ENCODE data around the gene NHEJ1.
"Not testable (repeated sequence)": the region's sequence is repeated elsewhere in the genome, so short reads cannot be mapped to it uniquely, and the experiment has no call there.

Gene NHEJ1

GRCh38 chr2:219160186-219161017, at the start of gene NHEJ1:
TSS of gene NHEJ1 (minus strand) at chr2:219160815. CDS start at chr2:219158362, 2,453 bp downstream.
- peak; percentile 87 for DNase-seq (ENCODE audit: low spot score)

GRCh38 chr2:219209236-219210195, 48.9 kb upstream of the NHEJ1 start:
- DNase-seq (ENCODE audit: low spot score) = no peak

- no peak for DNase-seq (ENCODE audit: low spot score)
These were observed 47.5 kb upstream of the NHEJ1 start for GRCh38 chr2:219207884-219208740.

GRCh38 chr2:219207134-219207883, 46.7 kb upstream of the NHEJ1 start:
- DNase-seq (ENCODE audit: low spot score) = no peak

GRCh38 chr2:219206328-219207133, 45.9 kb upstream of the NHEJ1 start, which contains the start of gene ZFAND2B:
TSS of gene ZFAND2B (plus strand) at chr2:219206782. CDS start at chr2:219206988, 206 bp downstream.
- peak; percentile 87 for DNase-seq (ENCODE audit: low spot score)

GRCh38 chr2:219205981-219206327, 45.3 kb upstream of the NHEJ1 start:
- DNase-seq (ENCODE audit: low spot score) = no peak

GRCh38 chr2:219205165-219205538, 44.5 kb upstream of the NHEJ1 start:
- DNase-seq (ENCODE audit: low spot score) = no peak

GRCh38 chr2:219204425-219205164, 44.0 kb upstream of the NHEJ1 start:
- DNase-seq (ENCODE audit: low spot score) = no peak

- not testable (repeated sequence) for DNase-seq (ENCODE audit: low spot score)
These were observed 40.7 kb upstream of the NHEJ1 start for GRCh38 chr2:219201331-219201730.

- DNase-seq (ENCODE audit: low spot score) = not testable (repeated sequence)
These were observed 40.1 kb upstream of the NHEJ1 start for GRCh38 chr2:219200502-219201326.

- no peak for DNase-seq (ENCODE audit: low spot score)
These were observed 39.0 kb upstream of the NHEJ1 start for GRCh38 chr2:219199470-219200211.

- DNase-seq (ENCODE audit: low spot score) = no peak
These were observed 38.4 kb upstream of the NHEJ1 start for GRCh38 chr2:219198974-219199373.

GRCh38 chr2:219197388-219197787, 36.8 kb upstream of the NHEJ1 start:
- DNase-seq (ENCODE audit: low spot score) = no peak

GRCh38 chr2:219186754-219187456, 26.3 kb upstream of the NHEJ1 start:
- no peak for DNase-seq (ENCODE audit: low spot score)

- DNase-seq (ENCODE audit: low spot score) = no peak
These were observed 23.5 kb upstream of the NHEJ1 start for GRCh38 chr2:219184121-219184520.

- DNase-seq (ENCODE audit: low spot score) = no peak
These were observed 22.6 kb upstream of the NHEJ1 start for GRCh38 chr2:219183151-219183772.

All from kidney capillary endothelial cell (primary cell).